Activated CD8-positive, alpha-beta memory T cell treated with anti-CD3 and anti-CD28 coated beads, Interleukin-2, amount 50 U/mL, for 4 hours (primary cell): ENCODE measurements around the gene CCDC9B.

Experiments used
- DNase-seq: peaks from one replicate; pipeline ENCODE4 v3.0.0-alpha.2; 2020

Gene CCDC9B

GRCh38 chr15:40325700-40326099, 15.0 kb downstream of the CCDC9B start:
- no peak for DNase-seq

GRCh38 chr15:40325188-40325587, 15.6 kb downstream of the CCDC9B start:
- no peak for DNase-seq

GRCh38 chr15:40323953-40324937, 16.5 kb downstream of the CCDC9B start:
- peak; percentile 36 for DNase-seq

GRCh38 chr15:40323239-40323952, 17.3 kb downstream of the CCDC9B start, which contains the start of gene INAFM2:
Gene INAFM2, plus strand, starts transcription at chr15:40323692. Its CDS starts 364 bp downstream, at chr15:40324056.
- DNase-seq, result peak; percentile 94

GRCh38 chr15:40322531-40323238, 18.1 kb downstream of the CCDC9B start:
- no peak for DNase-seq

- DNase-seq, result peak; percentile 58
Observed at GRCh38 chr15:40320931-40321371, 19.8 kb downstream of the CCDC9B start.

GRCh38 chr15:40320409-40320808, 20.3 kb downstream of the CCDC9B start:
- no peak for DNase-seq

- no peak for DNase-seq
Observed at GRCh38 chr15:40317580-40317979, 23.2 kb downstream of the CCDC9B start.

GRCh38 chr15:40316931-40317330, 23.8 kb downstream of the CCDC9B start:
- DNase-seq, result no peak

- no peak for DNase-seq
Observed at GRCh38 chr15:40314723-40315276, 25.9 kb downstream of the CCDC9B start.

- peak; percentile 45 for DNase-seq
Observed at GRCh38 chr15:40313531-40314398, 27.0 kb downstream of the CCDC9B start.

GRCh38 chr15:40312370-40313158, 28.2 kb downstream of the CCDC9B start:
- no peak for DNase-seq

GRCh38 chr15:40310993-40311392, 29.7 kb downstream of the CCDC9B start:
- no peak for DNase-seq

- peak; percentile 58 for DNase-seq
Observed at GRCh38 chr15:40310001-40310959, 30.5 kb downstream of the CCDC9B start.

- DNase-seq, result no peak
Observed at GRCh38 chr15:40309344-40309862, 31.3 kb downstream of the CCDC9B start.

GRCh38 chr15:40307421-40308211, 33.1 kb downstream of the CCDC9B start, which contains the start of gene PLCB2:
Gene PLCB2, minus strand, starts transcription at chr15:40307935. Its CDS starts 263 bp downstream, at chr15:40307672.
- peak; percentile 61 for DNase-seq

- DNase-seq, result no peak
Observed at GRCh38 chr15:40306908-40307307, 33.8 kb downstream of the CCDC9B start.

GRCh38 chr15:40306371-40306770, 34.4 kb downstream of the CCDC9B start:
- DNase-seq, result no peak
